NAMALWA (cell line): Measurements from ENCODE around the gene GPBP1.
A peak's percentile ranks its signal among the peaks of the same experiment; 100 is the strongest.
"Not testable (repeated sequence)": the region's sequence is repeated elsewhere in the genome, so short reads cannot be mapped to it uniquely, and the experiment has no call there.

ENCODE experiments used
- DNase-seq: peaks from one replicate; pipeline ENCODE4 v3.0.0-alpha.2; 2015; ENCODE audit warnings: low spot score

Gene GPBP1

GRCh38 chr5:57277085-57277484 is 103.2 kb downstream of the GPBP1 start:
- DNase-seq = peak; percentile 27

- no peak for DNase-seq
These were observed 107.0 kb downstream of the GPBP1 start for GRCh38 chr5:57280853-57281252.

- not testable (repeated sequence) for DNase-seq
These were observed 111.2 kb downstream of the GPBP1 start for GRCh38 chr5:57285084-57285483.

GRCh38 chr5:57291894-57292293 is 118.0 kb downstream of the GPBP1 start:
- DNase-seq = no peak

- DNase-seq = no peak
These were observed 118.5 kb downstream of the GPBP1 start for GRCh38 chr5:57292336-57292735.

GRCh38 chr5:57298295-57298984 is 124.6 kb downstream of the GPBP1 start:
- DNase-seq = peak; percentile 81

- DNase-seq = peak; percentile 66
These were observed 125.2 kb downstream of the GPBP1 start for GRCh38 chr5:57298985-57299491.

- DNase-seq = no peak
These were observed 126.1 kb downstream of the GPBP1 start for GRCh38 chr5:57299986-57300385.

GRCh38 chr5:57302164-57302563 is 128.3 kb downstream of the GPBP1 start:
- peak; percentile 19 for DNase-seq

GRCh38 chr5:57302643-57303042 is 128.8 kb downstream of the GPBP1 start:
- DNase-seq = no peak

GRCh38 chr5:57303985-57304384 is 130.1 kb downstream of the GPBP1 start:
- no peak for DNase-seq

- no peak for DNase-seq
These were observed 131.1 kb downstream of the GPBP1 start for GRCh38 chr5:57304931-57305330.

- DNase-seq = no peak
These were observed 132.5 kb downstream of the GPBP1 start for GRCh38 chr5:57306359-57306758.

- no peak for DNase-seq
These were observed 133.7 kb downstream of the GPBP1 start for GRCh38 chr5:57307516-57307915.

- DNase-seq = not testable (repeated sequence)
These were observed 135.2 kb downstream of the GPBP1 start for GRCh38 chr5:57309022-57309421.

- DNase-seq = no peak
These were observed 137.4 kb downstream of the GPBP1 start for GRCh38 chr5:57311251-57311650.

- no peak for DNase-seq
These were observed 138.3 kb downstream of the GPBP1 start for GRCh38 chr5:57311921-57312735.

GRCh38 chr5:57313716-57314115 is 139.9 kb downstream of the GPBP1 start:
- no peak for DNase-seq
